HepG2 (cell line): Measurements from ENCODE around the gene ICAM2. TPM values are rescaled to one million over a fixed set of nuclear protein-coding genes. Genes with fewer than 3 reads are reported as not detected.
A peak's percentile ranks its signal among the peaks of the same experiment; 100 is the strongest.

Source experiments
- HMGXB4 ChIP-seq, 2 experiments: sonication (generic) in 1 of 2; formaldehyde crosslinking in 1 of 2; IDR thresholded peaks; 2 replicates each; pipeline versions ENCODE4 v1.4.0 to v1.6.1; 2018 to 2020; ENCODE audit warnings: missing genetic modification reagents in 2 of 2, borderline replicate concordance in 1 of 2, low read depth in 1 of 2, mild to moderate bottlenecking in 1 of 2, missing biosample characterization in 1 of 2
- HNF4A ChIP-seq: sonication (generic); formaldehyde crosslinking; IDR thresholded peaks from 2 replicates; pipeline ENCODE4 v1.4.0; 2020; ENCODE audit warnings: missing genetic modification reagents
- MIER3 ChIP-seq: IDR thresholded peaks from 2 replicates; pipeline ENCODE4 v1.6.1; 2016; ENCODE audit warnings: missing compliant biosample characterization, borderline replicate concordance
- MLX ChIP-seq: IDR thresholded peaks from 2 replicates; pipeline ENCODE4 v1.6.1; 2016
- MXD3 ChIP-seq: IDR thresholded peaks from 2 replicates; pipeline ENCODE4 v1.6.1; 2016; ENCODE audit warnings: mild to moderate bottlenecking, missing biosample characterization, missing genetic modification reagents
- NFKB2 ChIP-seq: sonication (generic); formaldehyde crosslinking; IDR thresholded peaks from 2 replicates; pipeline ENCODE4 v1.4.0; 2020; ENCODE audit warnings: missing genetic modification reagents, borderline replicate concordance
- RELA ChIP-seq: sonication (generic); formaldehyde crosslinking; IDR thresholded peaks from 2 replicates; pipeline ENCODE4 v1.4.0; 2020; ENCODE audit warnings: missing genetic modification reagents
- RERE ChIP-seq: IDR thresholded peaks from 2 replicates; pipeline ENCODE4 v1.6.1; 2016; ENCODE audit warnings: low read depth, missing genetic modification reagents, missing compliant biosample characterization
- RFXANK ChIP-seq: IDR thresholded peaks from 2 replicates; pipeline ENCODE4 v1.6.1; 2016
- UBTF ChIP-seq: sonication (generic); formaldehyde crosslinking; IDR thresholded peaks from 2 replicates; pipeline ENCODE4 v1.4.0; 2020; ENCODE audit warnings: mild to moderate bottlenecking, missing genetic modification reagents
- ZFP1 ChIP-seq: IDR thresholded peaks from 2 replicates; pipeline ENCODE4 v1.6.1; 2016
- ZFP41 ChIP-seq: sonication (generic); formaldehyde crosslinking; IDR thresholded peaks from 2 replicates; pipeline ENCODE4 v1.4.0; 2020; ENCODE audit warnings: mild to moderate bottlenecking, missing genetic modification reagents, borderline replicate concordance
- ZFY ChIP-seq: sonication (generic); formaldehyde crosslinking; IDR thresholded peaks from 2 replicates; pipeline ENCODE4 v1.4.0; 2020; ENCODE audit warnings: missing genetic modification reagents
- ZNF160 ChIP-seq: sonication (generic); formaldehyde crosslinking; IDR thresholded peaks from 2 replicates; pipeline ENCODE4 v1.8.0; 2022; ENCODE audit warnings: mild to moderate bottlenecking, inconsistent platforms, missing genetic modification reagents
- ZNF232 ChIP-seq: sonication (generic); formaldehyde crosslinking; IDR thresholded peaks from 2 replicates; pipeline ENCODE4 v1.4.0; 2020; ENCODE audit warnings: missing genetic modification reagents, borderline replicate concordance
- ZNF329 ChIP-seq: sonication (generic); formaldehyde crosslinking; IDR thresholded peaks from 2 replicates; pipeline ENCODE4 v1.9.0; 2021; ENCODE audit warnings: low read depth, mild to moderate bottlenecking, missing genetic modification reagents
- ZNF350 ChIP-seq: sonication (generic); formaldehyde crosslinking; IDR thresholded peaks from 2 replicates; pipeline ENCODE4 v1.4.0; 2020; ENCODE audit warnings: mild to moderate bottlenecking, low read depth, missing genetic modification reagents, borderline replicate concordance
- ZNF720 ChIP-seq: sonication (generic); formaldehyde crosslinking; IDR thresholded peaks from 2 replicates; pipeline ENCODE4 v1.4.0; 2020; ENCODE audit warnings: missing genetic modification reagents
- ZNF749 ChIP-seq: sonication (generic); formaldehyde crosslinking; IDR thresholded peaks from 2 replicates; pipeline ENCODE4 v1.8.0; 2022; ENCODE audit warnings: mild to moderate bottlenecking, missing genetic modification reagents, moderate library complexity, borderline replicate concordance
- ZNF839 ChIP-seq: sonication (generic); formaldehyde crosslinking; IDR thresholded peaks from 2 replicates; pipeline ENCODE4 v1.4.0; 2020; ENCODE audit warnings: missing genetic modification reagents, mild to moderate bottlenecking, borderline replicate concordance
- polyA plus RNA-seq, 8 experiments: library from polyadenylated mRNA; depleted of rRNA in 3 of 8; stranded (reverse) in 7 of 8; unstranded in 1 of 8; fragments of >200 nt; fragmentation: Illumina TruSeq in 4 of 8; extraction: Trizol in 4 of 8; gene quantifications; 2 replicates each; pipeline versions ENCODE4 v1.2.1 to v1.2.3, GENCODE V29; 2011 to 2016; ENCODE audit warnings: low read depth in 4 of 8, missing spikeins in 1 of 8, mixed read lengths in 1 of 8; ENCODE audit not compliant: insufficient read depth in 1 of 8
- total RNA-seq, 5 experiments: library from RNA; depleted of rRNA; stranded (reverse); fragments of >200 nt; fragmentation: Illumina TruSeq; extraction: Trizol; gene quantifications; 2 replicates each; pipeline ENCODE4 v1.2.3, GENCODE V29; 2016; ENCODE audit warnings: low read depth in 1 of 5

The ICAM2 gene
- total and polyA plus RNA-seq, 2 of the 13 experiments (the other 11 are each of a cell fraction or from before 2014, with no cell fraction given) = 10.9 to 20.8 TPM

GRCh38 chr17:64025732-64026294 lies 5.4 kb upstream of the ICAM2 start (continued):
- TF ChIP-seq MXD3 (CRISPR knock-in tag) (0 out of 2 replicates have a peak, but pooled peaks have one; percentile 48), ZNF839 (CRISPR knock-in tag) (no peak), RFXANK (CRISPR knock-in tag) (no peak), UBTF (CRISPR knock-in tag) (no peak), MIER3 (CRISPR knock-in tag) (peak; percentile 78; the same call in 1 of the 2 replicates), HMGXB4 (CRISPR knock-in tag; IDR thresholded peaks at IDR 0.05; ENCODE audit: borderline replicate concordance in 1 of 2, low read depth in 1 of 2) (peak; percentile 87 to 97), NFKB2 (no peak; the same call in 1 of the 2 replicates), ZNF350 (CRISPR knock-in tag) (peak; percentile 53; the same call in 1 of the 2 replicates), ZNF749 (CRISPR knock-in tag) (no peak), RERE (CRISPR knock-in tag) (no peak), ZNF232 (CRISPR knock-in tag) (0 out of 2 replicates have a peak, but pooled peaks have one; percentile 25), MLX (peak; percentile 43; the same call in 1 of the 2 replicates), ZNF160 (CRISPR knock-in tag) (no peak), RELA (CRISPR knock-in tag) (no peak), ZFY (CRISPR knock-in tag) (no peak), ZFP1 (no peak), ZNF720 (CRISPR knock-in tag) (no peak), ZFP41 (no peak), ZNF329 (CRISPR knock-in tag) (no peak), HNF4A (CRISPR knock-in tag) (peak; percentile 55)
